Hepatocyte (in vitro differentiated cells): ENCODE data around the gene COPZ2. TPM values are rescaled to one million over a fixed set of nuclear protein-coding genes. Genes with fewer than 3 reads are reported as not detected.
A peak's percentile ranks its signal among the peaks of the same experiment; 100 is the strongest.

Experiments used
- DNase-seq: peaks from one replicate; pipeline ENCODE4 v3.0.0-alpha.2; 2016; ENCODE audit warnings: low spot score
- H2AFZ ChIP-seq: fragments of 200-600 bp; sonication (generic); 2 replicates; pipeline ENCODE4 v1.6.0; 2016; ENCODE audit warnings: antibody characterized with exemption, mild to moderate bottlenecking
- H3K27ac ChIP-seq: fragments of 200-600 bp; sonication (generic); 2 replicates; pipeline ENCODE4 v1.5.1; 2016; ENCODE audit warnings: mild to moderate bottlenecking
- H3K27me3 ChIP-seq: fragments of 200-600 bp; sonication (generic); 2 replicates; pipeline ENCODE4 v1.6.1; 2016
- H3K36me3 ChIP-seq: fragments of 200-600 bp; sonication (generic); replicated peaks from 2 replicates; pipeline ENCODE4 v1.5.1; 2016; ENCODE audit warnings: low read depth; ENCODE audit not compliant: insufficient read depth
- H3K4me1 ChIP-seq: fragments of 200-600 bp; sonication (generic); 2 replicates; pipeline ENCODE4 v1.5.1; 2016; ENCODE audit warnings: mild to moderate bottlenecking, moderate library complexity; ENCODE audit not compliant: insufficient read depth
- H3K4me2 ChIP-seq: fragments of 200-600 bp; sonication (generic); 2 replicates; pipeline ENCODE4 v1.6.0; 2016
- H3K4me3 ChIP-seq: fragments of 200-600 bp; sonication (generic); 2 replicates; pipeline ENCODE4 v1.5.1; 2016; ENCODE audit warnings: mild to moderate bottlenecking
- H3K79me2 ChIP-seq: fragments of 200-600 bp; sonication (generic); 2 replicates; pipeline ENCODE4 v1.6.0; 2017; ENCODE audit warnings: mild to moderate bottlenecking
- H3K9me2 ChIP-seq: fragments of 200-600 bp; sonication (generic); replicated peaks from 2 replicates; pipeline ENCODE4 v1.6.0; 2017; ENCODE audit warnings: mild to moderate bottlenecking; ENCODE audit not compliant: insufficient read depth
- H3K9me3 ChIP-seq: fragments of 200-600 bp; sonication (generic); 2 replicates; pipeline ENCODE4 v1.5.1; 2016; ENCODE audit warnings: low read depth, mild to moderate bottlenecking
- H4K20me1 ChIP-seq: fragments of 200-600 bp; sonication (generic); 2 replicates; pipeline ENCODE4 v1.6.0; 2016; ENCODE audit warnings: mild to moderate bottlenecking; ENCODE audit not compliant: insufficient read depth, poor library complexity, severe bottlenecking
- EZH2 ChIP-seq: fragments of 200-600 bp; sonication (generic); IDR thresholded peaks from 2 replicates; pipeline ENCODE4 v1.6.1; 2016; ENCODE audit warnings: antibody characterized with exemption, mild to moderate bottlenecking, borderline replicate concordance
- EZH2phosphoT487 ChIP-seq: fragments of 200-600 bp; sonication (generic); IDR thresholded peaks from one replicate; pipeline ENCODE4 v1.6.1; 2018; ENCODE audit warnings: antibody characterized with exemption, mild to moderate bottlenecking, low read depth, moderate library complexity; ENCODE audit not compliant: unreplicated experiment, severe bottlenecking
- WGBS: methylation state at CpG from one replicate; pipeline ENCODE4 v1.1.6; 2016; ENCODE audit warnings: low lambda C conversion rate; ENCODE audit errors: missing lambda C conversion rate; 5-methylcytosine and 5-hydroxymethylcytosine counted together
- polyA plus RNA-seq: library from polyadenylated mRNA; unstranded; fragments of >200 nt; fragmentation: Nextera tagmentation; extraction: Ambion mirVana; gene quantifications from 2 replicates; pipeline ENCODE4 v1.2.1, GENCODE V29; 2016
- total RNA-seq: library from RNA; depleted of rRNA; stranded (reverse); fragments of >200 nt; gene quantifications from 2 replicates; pipeline ENCODE4 v1.2.3, GENCODE V29; 2014
- TF ChIP-seq, protein P1 (sequence below): fragments of 200-600 bp; sonication (generic); IDR thresholded peaks from 2 replicates; pipeline ENCODE4 v1.5.1; 2016; ENCODE audit warnings: antibody characterized with exemption, mild to moderate bottlenecking; ENCODE audit not compliant: poor library complexity

COPZ2 gene
- total and polyA plus RNA-seq, 2 experiments from 2014 or later, result 36.0 to 139 TPM

- Histone ChIP-seq H4K20me1 (peaks cover 9% of the 10 kb centered on the region), H3K4me1 (peaks cover 31% of the 10 kb centered on the region), H3K9me2 (no peaks in the 10 kb centered on the region), H3K79me2 (peaks cover 37% of the 10 kb centered on the region), H3K27me3 (no peaks in the 10 kb centered on the region), H3K36me3 (no peaks in the 10 kb centered on the region), H3K27ac (peak overlapping the region; percentile 96), H2AFZ (no peak overlapping the region), H3K4me2 (peak overlapping the region; percentile 89), H3K4me3 (peak overlapping the region; percentile 82), H3K9me3 (no peaks in the 10 kb centered on the region)
- DNase-seq, result no peak
- 92% methylated on average over 7 of the region's 7 CpGs for WGBS
- TF ChIP-seq EZH2 (no peak), EZH2phosphoT487 (no peak)
- TF ChIP-seq, protein P1, sequence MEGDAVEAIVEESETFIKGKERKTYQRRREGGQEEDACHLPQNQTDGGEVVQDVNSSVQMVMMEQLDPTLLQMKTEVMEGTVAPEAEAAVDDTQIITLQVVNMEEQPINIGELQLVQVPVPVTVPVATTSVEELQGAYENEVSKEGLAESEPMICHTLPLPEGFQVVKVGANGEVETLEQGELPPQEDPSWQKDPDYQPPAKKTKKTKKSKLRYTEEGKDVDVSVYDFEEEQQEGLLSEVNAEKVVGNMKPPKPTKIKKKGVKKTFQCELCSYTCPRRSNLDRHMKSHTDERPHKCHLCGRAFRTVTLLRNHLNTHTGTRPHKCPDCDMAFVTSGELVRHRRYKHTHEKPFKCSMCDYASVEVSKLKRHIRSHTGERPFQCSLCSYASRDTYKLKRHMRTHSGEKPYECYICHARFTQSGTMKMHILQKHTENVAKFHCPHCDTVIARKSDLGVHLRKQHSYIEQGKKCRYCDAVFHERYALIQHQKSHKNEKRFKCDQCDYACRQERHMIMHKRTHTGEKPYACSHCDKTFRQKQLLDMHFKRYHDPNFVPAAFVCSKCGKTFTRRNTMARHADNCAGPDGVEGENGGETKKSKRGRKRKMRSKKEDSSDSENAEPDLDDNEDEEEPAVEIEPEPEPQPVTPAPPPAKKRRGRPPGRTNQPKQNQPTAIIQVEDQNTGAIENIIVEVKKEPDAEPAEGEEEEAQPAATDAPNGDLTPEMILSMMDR, result no peak
Measured at GRCh38 chr17:48046296-48046695, 8.7 kb upstream of the COPZ2 start.

- Histone ChIP-seq H2AFZ (no peak overlapping the region), H3K9me2 (no peaks in the 10 kb centered on the region), H3K79me2 (peaks cover 29% of the 10 kb centered on the region), H3K4me1 (peaks cover 23% of the 10 kb centered on the region), H3K4me3 (no peak overlapping the region), H3K9me3 (no peaks in the 10 kb centered on the region), H3K36me3 (no peaks in the 10 kb centered on the region), H4K20me1 (peaks cover 5% of the 10 kb centered on the region), H3K27me3 (no peaks in the 10 kb centered on the region), H3K27ac (peak overlapping the region; percentile 36), H3K4me2 (peak overlapping the region; percentile 89)
- peak; percentile 48 for DNase-seq
- WGBS, result 63% methylated on average over 8 of the region's 8 CpGs
- TF ChIP-seq EZH2phosphoT487 (no peak), EZH2 (no peak)
- TF ChIP-seq, protein P1, result no peak
Measured at GRCh38 chr17:48045316-48046001, 7.9 kb upstream of the COPZ2 start.

DNA sequence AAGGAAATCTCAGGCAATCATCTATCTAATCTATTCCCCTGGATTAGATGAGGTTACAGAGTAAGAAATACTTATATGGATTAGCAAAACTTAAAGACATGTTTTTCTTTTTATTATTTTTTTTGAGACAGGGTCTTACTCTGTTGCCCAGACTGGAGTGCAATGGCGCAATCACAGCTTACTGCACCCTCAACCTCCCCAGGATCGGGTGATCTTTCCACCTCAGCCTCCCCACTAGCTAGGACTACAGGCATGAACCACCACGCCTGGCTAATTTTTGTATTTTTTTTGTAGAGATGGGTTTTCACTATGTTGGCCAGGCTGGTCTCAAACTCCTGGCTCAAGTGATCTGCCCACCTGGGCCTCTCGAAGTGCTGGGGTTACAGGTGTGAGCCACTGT lies 7.3 kb upstream of the COPZ2 start:
- no peaks in the 10 kb centered on the region for H4K20me1 ChIP-seq
- H3K9me3 ChIP-seq, result no peaks in the 10 kb centered on the region
- TF ChIP-seq EZH2phosphoT487 (no peak), EZH2 (no peak)
- TF ChIP-seq, protein P1, result no peak
- no peak overlapping the region for H2AFZ ChIP-seq
- peaks cover 23% of the 10 kb centered on the region for H3K79me2 ChIP-seq
- no peaks in the 10 kb centered on the region for H3K27me3 ChIP-seq
- H3K36me3 ChIP-seq, result no peaks in the 10 kb centered on the region
- DNase-seq, result no peak
- H3K9me2 ChIP-seq, result no peaks in the 10 kb centered on the region
- peaks cover 17% of the 10 kb centered on the region for H3K4me1 ChIP-seq
- WGBS, result 88% methylated on average over 4 of the region's 4 CpGs
- no peak overlapping the region for H3K4me2 ChIP-seq
- H3K4me3 ChIP-seq, result no peak overlapping the region
- no peak overlapping the region for H3K27ac ChIP-seq
